Stimulated activated CD8-positive, alpha-beta memory T cell treated with anti-CD3 and anti-CD28 coated beads, Interleukin-15, amount 100 ng/mL, for 1 hour (primary cell): ENCODE measurements around the gene HSD3B1.
"Not testable (repeated sequence)": the region's sequence is repeated elsewhere in the genome, so short reads cannot be mapped to it uniquely, and the experiment has no call there.

ENCODE experiments used
- DNase-seq: peaks from one replicate; pipeline ENCODE4 v3.0.0-alpha.2; 2020; ENCODE audit warnings: low read depth

Gene HSD3B1

GRCh38 chr1:119553302-119554071, 46.5 kb downstream of the HSD3B1 start:
- not testable (repeated sequence) for DNase-seq

DNA sequence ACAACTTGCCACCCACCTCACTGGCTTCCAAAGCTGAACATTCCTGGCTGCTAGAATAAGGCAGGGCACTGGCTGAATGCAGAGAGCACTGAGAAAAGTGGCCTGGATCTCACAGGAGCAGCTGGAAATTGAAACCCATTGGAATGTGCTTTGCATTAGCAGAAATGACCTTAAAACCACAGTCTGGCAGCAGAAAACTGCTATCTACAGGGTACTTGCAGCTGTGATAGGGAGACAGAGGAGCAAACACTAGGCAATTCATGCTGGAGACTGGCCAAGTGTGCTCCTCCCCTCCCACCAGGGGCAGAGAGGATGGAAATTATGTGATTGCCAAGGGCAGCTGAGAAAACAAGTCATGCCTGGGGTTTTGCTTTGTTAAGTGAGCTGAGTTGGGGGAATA, 47.2 kb downstream of the HSD3B1 start:
- DNase-seq = no peak

DNA sequence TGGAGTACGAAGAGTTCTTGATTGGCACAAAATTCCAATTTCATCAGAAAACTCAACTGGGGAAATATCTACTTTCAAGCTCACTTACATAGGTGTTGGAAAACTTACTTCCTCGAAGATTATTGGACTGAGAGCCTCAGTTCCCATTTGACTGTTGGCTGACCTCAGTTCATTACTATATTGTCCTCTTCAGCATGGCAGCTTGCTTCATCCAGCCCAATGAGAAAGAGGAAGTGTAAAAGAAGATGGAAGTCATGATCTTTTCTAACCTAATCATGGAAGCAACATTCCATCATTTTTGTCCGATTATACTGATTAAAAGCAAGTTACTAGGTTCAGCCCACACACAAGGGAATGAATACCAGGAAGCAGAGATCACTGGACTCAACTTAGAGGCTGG, 49.4 kb downstream of the HSD3B1 start:
- no peak for DNase-seq

GRCh38 chr1:119560402-119560801, 53.4 kb downstream of the HSD3B1 start:
- DNase-seq = not testable (repeated sequence)

GRCh38 chr1:119564548-119564947, 57.5 kb downstream of the HSD3B1 start:
- no peak for DNase-seq
